ENCODE measurements around the gene SIX2.

The SIX2 gene

GRCh38 chr2:45018023-45018422 lies 8.8 kb upstream of the SIX2 start:
- DNase-seq (ENCODE audit: low read depth in 2 of 2): no peak

- DNase-seq (ENCODE audit: low read depth in 2 of 2): no peak
Observed at GRCh38 chr2:45014831-45015230, 5.6 kb upstream of the SIX2 start.

DNA sequence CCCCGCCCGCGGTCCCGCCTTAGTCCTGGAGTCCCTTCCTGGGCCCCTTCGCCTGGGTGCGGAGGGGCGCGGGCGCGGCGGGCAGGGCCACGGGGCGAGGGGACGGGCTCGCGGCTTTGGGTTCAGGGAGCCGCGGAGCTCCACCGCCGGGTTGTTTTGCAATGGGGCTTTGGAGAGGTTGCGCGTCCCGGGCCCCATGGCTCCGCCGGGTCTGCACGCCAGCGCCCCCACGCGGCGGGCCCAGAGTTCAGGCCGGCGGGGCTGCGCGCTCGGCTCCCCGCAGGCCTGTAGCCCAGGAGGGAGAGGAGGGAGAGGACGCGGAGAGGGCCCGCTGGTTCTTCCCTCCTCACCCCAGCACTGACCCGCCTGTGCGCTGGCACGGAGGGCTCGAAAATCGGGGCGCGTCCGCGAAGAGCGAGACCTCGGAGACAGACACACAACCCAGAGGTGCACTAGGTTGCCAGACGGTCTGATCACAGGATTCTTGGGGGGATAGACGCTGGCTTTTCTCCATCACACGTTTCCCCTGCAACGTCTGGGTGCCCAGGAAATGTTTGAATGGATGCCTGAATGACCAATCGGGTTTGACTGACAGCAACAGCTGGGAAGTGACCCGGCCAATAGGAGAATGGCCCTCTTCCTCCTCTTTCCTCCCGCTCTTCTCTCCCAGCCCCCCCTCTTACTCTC lies 4.9 kb upstream of the SIX2 start:
- DNase-seq (ENCODE audit: low read depth in 2 of 2): no peak

- DNase-seq (ENCODE audit: low read depth in 2 of 2): no peak
Observed at GRCh38 chr2:45013229-45014015, 4.2 kb upstream of the SIX2 start.

GRCh38 chr2:45012733-45013132 lies 3.5 kb upstream of the SIX2 start:
- DNase-seq (ENCODE audit: low read depth in 2 of 2): no peak

- no peak for DNase-seq (ENCODE audit: low read depth in 2 of 2)
Observed at GRCh38 chr2:45011621-45012602, 2.7 kb upstream of the SIX2 start.

DNA sequence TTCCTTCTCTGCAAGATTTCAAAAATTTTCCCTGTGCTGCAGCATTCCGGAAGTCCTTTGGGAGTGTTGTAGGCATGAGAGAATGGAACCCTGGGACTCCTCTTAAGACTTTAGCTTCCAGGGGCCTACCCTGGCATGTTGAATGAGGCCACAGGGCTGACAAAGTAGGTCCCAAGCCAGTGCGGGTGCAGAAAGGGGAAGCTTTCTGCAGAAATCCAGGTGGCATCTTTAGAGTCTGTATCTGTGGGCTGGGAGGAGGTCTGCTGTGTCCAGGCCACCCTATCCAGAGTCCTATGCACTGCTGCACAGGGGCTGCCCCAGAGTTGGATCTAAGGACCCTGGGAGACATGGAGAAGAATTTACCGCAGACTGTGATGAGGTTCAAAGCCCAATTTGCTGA lies 1.9 kb upstream of the SIX2 start:
- no peak for DNase-seq (ENCODE audit: low read depth in 2 of 2)

DNA sequence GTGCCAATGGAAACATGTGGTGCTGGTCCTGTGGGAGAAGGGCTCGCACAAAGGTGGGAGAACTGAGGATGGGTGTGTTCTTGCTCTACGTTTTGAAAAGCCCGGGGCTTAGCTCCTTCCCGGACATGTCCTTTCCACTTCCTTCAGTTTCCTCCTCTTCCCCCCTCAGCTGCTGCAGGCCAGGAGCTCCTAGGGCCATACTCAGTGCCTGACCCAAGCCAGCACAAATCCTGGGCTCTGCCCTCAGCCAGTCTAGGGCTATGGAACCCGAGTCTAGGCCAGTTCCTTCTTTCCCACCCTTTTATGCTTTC lies 1.4 kb upstream of the SIX2 start:
- DNase-seq (ENCODE audit: low read depth in 2 of 2): no peak

DNA sequence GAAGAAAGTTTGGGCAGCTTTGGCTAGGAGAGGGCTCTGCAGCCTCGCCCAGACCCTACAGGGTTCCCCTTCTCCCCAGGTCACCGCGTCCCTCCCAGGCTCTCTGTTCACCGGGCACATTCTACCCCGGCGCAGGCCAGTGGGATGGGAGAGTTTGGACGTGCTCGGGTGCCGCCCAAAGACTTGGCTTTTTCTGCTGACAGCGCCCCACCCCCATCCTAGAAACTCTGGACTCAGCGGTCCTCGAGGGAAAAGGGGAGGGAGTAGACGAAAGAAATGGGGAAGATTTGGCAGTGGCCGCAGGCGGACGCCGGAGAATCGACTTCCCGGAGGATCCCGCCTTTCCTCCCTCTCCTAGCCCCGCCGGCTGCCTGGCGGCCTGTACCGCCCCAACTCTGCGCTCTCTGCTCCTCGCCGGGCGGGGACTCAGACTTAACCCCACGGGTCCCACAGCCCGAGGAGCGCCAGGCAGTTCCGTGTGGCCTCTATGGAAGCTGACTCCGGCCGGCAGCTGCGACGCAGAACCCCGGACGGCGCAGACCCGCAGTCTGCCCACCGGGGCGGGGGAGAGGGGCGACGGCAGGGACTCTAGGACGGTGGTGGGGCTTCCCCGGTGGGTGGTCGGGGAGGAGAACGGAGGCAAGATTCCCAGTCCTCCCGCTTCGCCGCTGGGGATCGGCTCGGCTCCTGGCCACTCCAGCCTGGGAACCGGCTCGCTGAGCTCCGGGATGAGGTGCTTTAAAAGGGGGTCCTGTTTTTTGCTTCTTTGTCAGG lies 863 bp upstream of the SIX2 start:
- DNase-seq (ENCODE audit: low read depth in 2 of 2): no peak

DNA sequence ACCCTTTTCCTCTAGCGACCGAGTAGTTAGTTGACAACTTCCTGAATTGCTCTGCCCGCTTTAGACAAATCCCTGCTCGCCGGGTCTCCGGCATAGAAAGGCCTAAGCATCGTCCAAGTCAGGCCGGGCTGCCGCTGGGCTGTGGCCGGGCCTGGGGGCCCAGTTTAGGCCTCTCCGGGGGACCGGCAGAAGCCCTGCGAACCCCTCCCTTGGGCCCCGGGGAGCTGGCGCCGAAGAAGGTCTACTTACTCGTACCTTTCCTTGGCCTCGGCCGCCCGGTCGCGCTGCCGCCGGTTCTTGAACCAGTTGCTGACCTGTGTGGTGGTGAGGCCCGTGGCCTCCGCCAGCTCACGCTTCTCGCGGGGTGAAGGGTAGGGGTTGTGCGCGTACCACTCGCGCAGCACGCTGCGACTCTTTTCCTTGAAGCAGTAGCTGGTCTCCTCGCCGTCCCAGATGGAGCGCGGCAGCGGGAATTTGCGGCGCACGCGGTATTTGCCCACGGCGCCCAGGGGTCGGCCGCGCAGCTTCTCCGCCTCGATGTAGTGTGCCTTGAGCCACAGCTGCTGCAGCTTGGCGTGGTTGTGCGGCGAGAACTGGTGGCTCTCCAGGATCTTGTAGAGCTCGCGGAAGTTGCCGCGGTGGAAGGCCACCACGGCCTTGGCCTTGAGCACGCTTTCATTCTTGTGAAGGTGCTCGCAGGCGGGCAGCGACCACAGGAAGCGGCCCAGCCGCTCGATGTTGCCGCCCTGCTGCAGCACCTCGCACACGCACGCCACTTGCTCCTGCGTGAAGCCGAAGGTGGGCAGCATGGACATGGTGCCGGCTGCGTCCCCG lies 739 bp downstream of the SIX2 start:
- no peak for DNase-seq (ENCODE audit: low read depth in 2 of 2)

- no peak for DNase-seq (ENCODE audit: low read depth in 2 of 2)
Observed at GRCh38 chr2:45007961-45008295, 1.3 kb downstream of the SIX2 start.

GRCh38 chr2:45006942-45007287 lies 2.3 kb downstream of the SIX2 start:
- DNase-seq (ENCODE audit: low read depth in 2 of 2): no peak

- DNase-seq (ENCODE audit: low read depth in 2 of 2): no peak
Observed at GRCh38 chr2:45006041-45006941, 3.0 kb downstream of the SIX2 start.

DNA sequence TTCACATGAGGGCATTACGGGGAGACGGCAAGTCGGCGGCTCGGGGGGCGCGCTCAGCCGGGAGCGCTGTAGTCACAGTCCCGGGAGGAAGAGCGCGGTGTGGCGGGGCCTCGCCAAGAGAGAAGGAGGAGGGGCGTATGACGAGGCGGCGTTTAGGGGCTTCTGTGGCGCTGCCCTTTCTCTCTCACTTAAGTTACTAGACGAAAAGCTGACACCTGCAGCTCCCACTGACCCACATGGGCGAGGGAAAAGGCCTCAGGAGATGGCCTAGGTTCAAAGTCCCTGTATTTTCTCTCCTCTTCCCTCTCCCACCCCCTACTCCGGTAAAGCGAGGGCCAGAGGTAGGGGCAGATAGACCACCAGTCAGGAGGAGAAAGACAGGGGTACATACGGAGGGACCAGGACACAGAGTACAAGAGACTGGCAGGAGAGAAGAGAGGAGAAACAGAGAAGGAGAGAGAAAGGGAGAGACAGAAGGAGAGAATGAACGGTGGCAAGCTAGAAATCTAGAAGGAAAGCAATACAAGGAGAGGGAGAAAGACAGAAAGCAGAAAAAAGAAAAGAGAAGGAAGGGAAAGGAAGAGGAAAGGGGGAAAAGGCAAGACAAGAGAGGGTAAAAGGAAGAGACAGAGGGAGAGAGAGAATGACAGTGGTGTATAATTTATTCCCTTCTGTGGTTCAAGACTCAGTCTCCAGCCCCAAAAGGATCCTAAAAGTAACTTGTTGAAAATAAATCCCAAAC lies 3.8 kb downstream of the SIX2 start:
- no peak for DNase-seq (ENCODE audit: low read depth in 2 of 2)

- DNase-seq (ENCODE audit: low read depth in 2 of 2): no peak
Observed at GRCh38 chr2:45004562-45005191, 4.6 kb downstream of the SIX2 start.

DNA sequence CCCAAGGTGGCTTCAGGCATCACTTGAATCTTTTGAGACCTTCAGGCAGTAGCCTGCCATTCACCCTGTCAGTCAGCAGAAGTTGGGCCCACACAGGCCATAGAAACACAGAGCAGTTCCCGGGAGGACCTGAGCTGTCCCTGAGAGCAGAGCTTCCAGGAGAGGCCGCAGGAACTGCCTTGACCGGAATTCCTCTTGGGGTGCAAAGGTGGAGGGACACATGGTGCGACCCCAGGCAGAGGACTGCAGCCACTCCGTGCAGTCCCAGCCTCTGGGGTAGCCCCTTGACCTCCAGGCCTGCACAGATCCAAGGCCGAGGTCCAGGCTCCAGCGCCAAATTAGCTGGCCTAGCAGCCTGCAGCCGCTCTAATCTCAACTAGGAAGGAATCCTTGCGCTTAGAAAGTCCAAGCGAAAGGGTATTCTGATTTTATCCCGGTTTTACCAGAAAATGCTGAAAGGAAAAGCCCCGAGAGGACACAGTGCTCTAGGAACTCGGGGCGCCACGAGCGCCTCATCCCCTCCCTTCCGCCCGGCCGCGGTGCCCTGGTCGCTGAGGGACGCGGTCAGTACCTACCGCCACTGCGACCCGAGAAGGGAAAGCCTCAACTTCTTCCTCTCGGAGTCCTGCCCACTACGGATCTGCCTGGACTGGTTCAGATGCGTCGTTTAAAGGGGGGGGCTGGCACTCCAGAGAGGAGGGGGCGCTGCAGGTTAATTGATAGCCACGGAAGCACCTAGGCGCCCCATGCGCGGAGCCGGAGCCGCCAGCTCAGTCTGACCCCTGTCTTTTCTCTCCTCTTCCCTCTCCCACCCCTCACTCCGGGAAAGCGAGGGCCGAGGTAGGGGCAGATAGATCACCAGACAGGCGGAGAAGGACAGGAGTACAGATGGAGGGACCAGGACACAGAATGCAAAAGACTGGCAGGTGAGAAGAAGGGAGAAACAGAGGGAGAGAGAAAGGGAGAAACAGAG lies 5.4 kb downstream of the SIX2 start:
- DNase-seq (ENCODE audit: low read depth in 2 of 2): no peak

GRCh38 chr2:45002686-45003085 lies 6.6 kb downstream of the SIX2 start:
- no peak for DNase-seq (ENCODE audit: low read depth in 2 of 2)
